NCI-H146 treated with DMSO at 0.1 percent for 48 hours (cell line): ENCODE data around the gene AHDC1.
A peak's percentile ranks its signal among the peaks of the same experiment; 100 is the strongest.
"Not testable (repeated sequence)": the region's sequence is repeated elsewhere in the genome, so short reads cannot be mapped to it uniquely, and the experiment has no call there.

ENCODE experiments used
- DNase-seq: peaks from one replicate; lab custom pipeline; 2025; ENCODE audit not compliant: unreplicated experiment; lab: John Stamatoyannopoulos, UW

The AHDC1 gene

GRCh38 chr1:27552911-27553420, 51.0 kb downstream of the AHDC1 start:
- no peak for DNase-seq

GRCh38 chr1:27551953-27552312, 52.0 kb downstream of the AHDC1 start:
- DNase-seq, result no peak

DNA sequence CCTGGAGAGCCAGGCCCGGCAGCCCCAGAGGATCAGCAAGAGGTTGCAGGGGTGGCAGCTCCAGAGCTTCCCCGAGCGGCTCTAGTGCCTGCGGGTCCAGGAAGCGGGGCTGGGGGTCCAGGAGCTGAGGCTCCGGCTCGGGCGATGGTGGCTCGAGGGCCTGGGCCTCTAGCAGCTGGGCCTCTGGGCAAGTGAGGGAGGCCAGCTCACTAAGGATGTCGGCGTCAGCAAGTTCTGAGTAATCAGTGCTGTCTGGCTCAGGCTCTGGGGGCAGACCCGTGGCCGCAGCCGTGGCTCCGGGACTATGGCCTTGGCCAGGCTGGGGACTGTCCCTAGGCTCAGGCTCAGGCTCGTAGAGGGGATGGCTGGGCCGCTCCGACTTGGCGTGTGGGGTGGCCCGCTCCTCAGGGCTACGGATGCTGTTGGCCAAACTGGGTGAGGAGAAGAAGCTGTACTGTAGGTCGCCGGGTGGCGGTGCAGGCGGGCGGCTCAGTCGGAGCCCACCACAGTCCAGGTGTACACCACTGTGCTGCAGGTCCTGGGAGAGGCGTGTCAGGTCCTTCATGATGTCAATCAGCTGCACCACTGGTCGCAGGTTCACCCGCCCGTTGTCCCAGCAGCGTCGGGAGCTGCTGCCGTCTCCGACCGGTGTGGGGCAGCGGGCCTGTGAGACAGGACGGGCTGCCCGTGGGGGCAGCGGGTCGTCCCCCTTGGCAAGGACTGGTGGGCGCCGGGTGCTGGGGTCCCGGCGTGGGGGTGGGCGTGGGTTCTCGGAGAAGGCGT, 52.6 kb downstream of the AHDC1 start:
- no peak for DNase-seq

- no peak for DNase-seq
These were observed 53.3 kb downstream of the AHDC1 start for GRCh38 chr1:27550510-27551169.

- no peak for DNase-seq
These were observed 54.0 kb downstream of the AHDC1 start for GRCh38 chr1:27549807-27550408.

DNA sequence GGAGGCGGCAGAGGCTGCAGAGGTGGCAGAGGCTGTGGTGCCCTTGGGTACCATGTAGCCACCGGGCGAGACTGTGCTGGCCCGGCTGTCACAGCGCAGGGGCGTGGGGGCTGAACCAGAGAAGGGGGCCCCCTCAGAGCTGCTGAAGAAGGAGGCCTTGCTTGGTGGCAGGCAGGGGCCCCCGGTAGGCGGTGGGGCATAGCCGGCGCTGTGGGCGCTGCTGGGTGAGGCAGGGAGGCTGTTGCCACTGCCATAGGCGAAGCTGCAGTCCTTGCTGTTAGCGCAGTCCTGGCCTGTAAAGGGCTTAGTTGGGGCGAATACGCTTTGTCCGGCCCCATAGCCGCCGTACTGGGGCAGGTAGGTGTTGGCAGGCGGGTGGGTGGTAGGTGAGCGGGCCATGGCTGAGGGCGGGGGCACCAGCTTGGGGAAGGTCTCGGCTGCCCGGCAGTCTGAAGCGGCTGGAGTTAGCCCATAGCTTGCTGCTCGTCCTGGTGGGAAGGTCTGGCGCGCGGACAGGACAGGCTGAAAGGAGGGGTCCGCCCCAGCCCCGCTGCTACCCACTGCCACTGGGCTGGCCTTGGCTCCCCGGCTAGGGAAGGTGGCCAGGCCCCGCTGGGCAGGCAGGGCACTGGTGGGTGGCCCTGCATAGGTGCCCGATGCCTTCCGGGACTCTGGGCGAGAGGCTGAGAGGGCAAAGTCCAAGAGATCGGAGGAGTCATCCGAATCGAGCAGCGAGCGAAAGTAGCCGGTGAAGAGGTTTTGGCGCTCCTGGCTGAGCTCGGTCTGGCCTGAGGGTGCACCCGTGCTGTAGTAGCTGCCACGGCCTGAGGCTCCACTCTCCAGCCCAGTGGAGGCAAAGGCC, 54.9 kb downstream of the AHDC1 start:
- no peak for DNase-seq

DNA sequence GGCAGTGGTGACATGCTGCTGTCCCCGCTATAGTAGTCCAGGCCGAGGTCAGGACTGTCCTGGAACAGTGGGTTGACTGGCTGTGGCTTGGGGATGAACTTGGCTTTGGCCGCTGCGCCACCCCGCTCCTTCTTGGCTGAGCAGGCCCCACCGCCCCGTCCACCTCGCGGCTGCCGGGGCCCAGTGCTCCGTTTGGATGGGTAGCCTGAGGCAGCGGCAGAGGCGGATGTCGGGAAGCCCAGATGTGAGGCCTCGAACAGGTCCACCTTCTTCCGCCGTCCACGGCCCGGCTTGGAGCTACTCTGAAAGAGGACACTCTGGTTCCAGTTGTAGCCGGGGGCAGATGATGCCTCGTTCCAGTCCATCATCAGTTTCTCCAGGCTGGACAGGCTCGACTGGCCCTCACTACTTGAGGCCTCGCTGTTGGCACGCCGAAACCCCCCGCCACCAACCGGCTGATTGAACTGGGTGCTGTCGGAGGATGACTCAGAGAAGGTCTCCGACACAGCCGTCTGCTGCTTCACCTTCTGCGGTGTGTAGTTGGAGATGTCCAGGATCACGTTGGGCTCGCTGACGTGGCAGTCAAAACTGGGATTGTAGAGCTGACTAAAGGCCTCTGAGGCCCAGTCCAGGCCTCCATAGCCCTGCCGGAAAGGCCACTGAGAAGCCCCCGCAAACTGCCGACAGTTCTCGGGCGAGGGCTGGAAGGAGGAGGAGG, 55.6 kb downstream of the AHDC1 start:
- no peak for DNase-seq

DNA sequence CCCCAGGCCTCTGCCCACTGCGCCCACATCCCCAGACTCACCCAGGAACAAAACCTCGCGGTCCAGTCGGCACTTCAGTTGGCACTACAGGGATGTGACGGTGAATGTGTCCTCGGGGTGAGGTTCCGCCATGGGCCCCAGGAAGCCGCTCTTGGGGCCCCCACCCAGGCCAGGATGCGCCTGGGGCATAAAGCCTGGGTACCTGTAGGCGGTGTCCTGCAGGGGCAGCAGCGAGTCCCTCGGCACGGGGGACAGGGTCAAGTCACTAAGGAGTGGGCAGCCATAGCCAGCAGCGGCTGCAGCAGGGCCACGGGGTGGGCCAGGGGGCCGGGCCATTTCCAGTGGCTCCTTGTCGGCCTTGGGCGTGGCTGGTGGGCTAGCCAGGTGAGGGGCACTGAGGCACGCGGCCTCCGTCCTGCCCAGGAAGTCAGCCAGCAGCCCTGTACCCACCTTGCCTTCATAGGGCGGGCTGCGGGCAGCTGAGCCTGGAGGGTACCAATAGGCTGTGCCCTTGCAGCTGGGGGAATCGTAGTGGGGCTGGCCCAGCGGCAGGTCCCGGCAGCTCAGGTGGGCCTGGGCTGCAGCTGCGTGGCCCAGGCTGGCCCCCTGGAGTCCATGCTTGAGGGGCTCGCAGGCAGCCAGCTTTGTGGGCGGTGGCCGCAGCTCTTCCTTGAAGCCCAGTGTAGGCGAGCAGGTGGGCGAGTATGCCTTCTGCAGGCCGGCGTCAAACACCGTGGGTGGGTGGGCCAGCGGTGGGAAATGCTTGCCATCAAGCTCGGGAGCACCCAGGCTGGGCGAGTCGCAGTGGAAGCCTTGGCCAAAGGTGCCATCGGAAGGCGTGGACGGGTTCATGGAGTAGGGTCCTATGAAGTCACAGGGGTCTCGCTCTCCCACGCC, 56.5 kb downstream of the AHDC1 start:
- DNase-seq, result no peak

- DNase-seq, result no peak
These were observed 58.1 kb downstream of the AHDC1 start for GRCh38 chr1:27545876-27546275.

- DNase-seq, result no peak
These were observed 58.7 kb downstream of the AHDC1 start for GRCh38 chr1:27545271-27545670.

DNA sequence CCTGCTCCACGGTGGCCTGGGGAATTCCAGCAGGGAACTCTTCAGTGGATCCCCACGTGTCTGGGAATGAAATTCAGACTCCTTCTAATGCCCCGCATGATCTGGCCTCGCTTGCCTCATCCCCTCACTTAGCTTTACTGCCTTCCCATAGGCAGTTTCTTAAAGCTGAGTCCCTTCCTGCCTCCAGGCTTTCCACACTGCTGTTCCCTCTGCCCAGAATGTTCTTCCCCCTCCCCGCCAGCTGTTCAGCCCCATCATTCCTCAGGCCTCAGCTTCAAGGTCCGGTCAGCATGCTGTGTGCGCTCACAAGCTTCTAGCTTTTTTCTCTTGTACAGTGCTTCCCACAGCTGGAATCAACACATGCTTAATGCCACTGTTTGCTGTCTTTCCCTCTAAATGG, 59.1 kb downstream of the AHDC1 start:
- DNase-seq, result no peak

DNA sequence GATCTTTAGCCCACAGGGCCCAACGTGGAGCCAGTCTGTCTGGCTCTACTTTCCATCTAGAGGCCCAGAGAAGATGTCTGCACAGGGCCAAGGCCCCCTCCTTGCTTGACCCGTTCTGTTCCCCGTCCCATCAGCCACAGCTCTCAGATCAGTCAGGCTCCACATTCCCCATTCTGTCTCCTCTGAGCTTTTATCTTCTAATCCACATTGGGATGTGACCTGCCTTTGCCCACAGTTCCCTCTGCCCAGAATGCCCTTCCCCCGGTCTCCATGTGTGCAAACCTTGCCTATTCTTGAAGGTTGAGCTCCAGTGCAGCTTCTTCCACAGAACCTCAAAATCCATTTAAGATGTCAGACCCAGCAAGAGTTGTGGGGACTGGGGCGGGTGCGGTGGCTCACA, 60.7 kb downstream of the AHDC1 start:
- DNase-seq, result no peak

- DNase-seq, result no peak
These were observed 61.3 kb downstream of the AHDC1 start for GRCh38 chr1:27542463-27543273.

DNA sequence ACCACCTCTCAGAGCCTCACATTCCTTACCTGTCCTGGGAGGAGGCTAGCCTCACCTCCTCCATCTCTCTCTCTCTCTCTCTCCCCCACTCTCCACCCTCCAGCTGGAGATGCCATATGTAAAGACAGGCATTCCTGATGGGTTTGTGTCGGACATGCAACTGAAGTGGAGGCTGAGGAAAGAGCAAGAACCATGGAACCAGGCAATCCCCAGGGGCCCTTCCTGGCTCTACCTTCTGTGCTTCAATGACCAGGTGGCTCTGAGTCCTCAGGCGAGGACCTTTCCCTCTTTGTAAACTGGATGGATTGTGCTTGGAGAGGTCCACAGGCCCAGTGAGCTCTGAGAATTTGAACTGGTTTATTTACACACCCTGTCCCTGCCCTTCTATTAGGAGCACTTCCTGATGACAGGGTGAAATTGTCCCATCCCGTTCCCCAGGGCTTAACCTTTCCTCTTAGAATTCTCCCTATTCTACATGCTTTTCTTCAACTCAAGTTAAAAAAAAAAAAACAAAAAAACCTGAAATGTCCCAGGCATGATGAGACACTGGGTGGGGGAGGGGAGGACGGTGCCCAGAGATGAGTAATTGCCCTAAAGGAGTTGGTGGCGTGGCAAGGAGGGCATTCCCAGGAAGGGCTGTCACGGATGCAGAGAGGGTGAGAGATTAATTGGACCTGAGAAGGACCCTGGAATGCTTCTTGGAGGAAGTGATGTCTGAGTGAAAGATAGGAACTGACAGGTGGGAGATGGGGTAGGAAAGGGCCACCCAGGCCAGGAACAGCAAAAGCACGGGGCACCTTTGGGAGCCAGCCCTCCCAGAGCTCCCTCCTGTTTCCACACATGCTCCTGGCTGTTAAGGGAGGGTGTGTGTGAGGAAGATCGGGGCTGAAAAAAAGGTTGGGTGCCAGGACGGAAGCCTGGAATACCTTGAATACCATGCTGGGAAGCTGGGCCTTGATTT, 63.8 kb downstream of the AHDC1 start:
- DNase-seq, result no peak

GRCh38 chr1:27538793-27539192, 65.2 kb downstream of the AHDC1 start:
- DNase-seq, result no peak

- not testable (repeated sequence) for DNase-seq
These were observed 65.7 kb downstream of the AHDC1 start for GRCh38 chr1:27538305-27538676.

DNA sequence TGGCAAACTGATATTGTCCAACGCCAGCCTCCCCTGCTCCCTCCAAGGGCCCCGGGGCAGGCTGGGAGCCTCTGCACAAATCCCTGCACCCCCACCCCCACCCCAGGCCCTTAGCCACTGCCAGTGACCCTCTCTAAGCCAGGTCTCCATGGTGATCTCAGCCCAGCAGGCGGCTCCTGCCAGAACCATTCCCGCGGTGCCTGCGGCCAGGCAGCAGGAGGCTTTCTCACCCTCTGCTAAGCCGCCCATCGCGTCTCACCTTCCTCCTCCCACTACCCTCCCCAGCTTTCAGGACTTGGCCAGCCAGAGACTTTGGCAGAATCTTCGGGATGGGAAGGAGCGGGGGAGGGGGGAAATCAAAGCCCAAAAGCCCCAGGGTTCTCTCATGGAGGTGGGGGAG, 67.2 kb downstream of the AHDC1 start:
- DNase-seq, result peak; percentile 39
